Peyer's patch (tissue), 4 donors: ENCODE data around the gene COL28A1.

ENCODE experiments used
- CTCF ChIP-seq, 6 experiments: fragments of 450-650 bp in 4 of 6; fragments of 200-600 bp in 2 of 6; sonication (generic) in 1 of 6; IDR thresholded peaks; one replicate each; pipeline ENCODE4 v1.5.1; 2017 to 2019; ENCODE audit warnings: antibody characterized with exemption in 6 of 6, mild to moderate bottlenecking in 3 of 6, moderate library complexity in 1 of 6
- POLR2A ChIP-seq, 2 donors: fragments of 450-650 bp; IDR thresholded peaks; one replicate each; pipeline ENCODE4 v1.5.1; 2017; ENCODE audit warnings: antibody characterized with exemption in 2 of 2, mild to moderate bottlenecking in 2 of 2, moderate library complexity in 2 of 2

DNA sequence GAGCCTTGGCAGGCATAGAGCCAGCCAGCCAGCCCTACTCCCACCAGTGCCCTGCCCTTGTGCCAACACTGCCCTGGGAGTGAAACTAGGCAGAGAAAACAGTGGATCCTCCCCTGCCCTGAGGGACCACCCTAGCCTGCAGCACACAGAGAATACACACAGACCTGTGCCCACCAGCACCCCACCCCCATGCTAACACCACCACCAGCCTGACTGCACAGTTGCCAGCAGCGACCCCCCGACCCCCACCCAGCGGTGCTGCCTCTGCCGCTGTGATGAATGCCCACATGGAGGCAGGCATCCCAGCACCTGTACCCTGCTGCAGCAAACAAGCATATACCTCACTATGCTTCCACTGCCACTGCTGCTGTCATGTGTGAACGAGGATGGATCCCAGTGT, 21.6 kb upstream of the COL28A1 start:
- TF ChIP-seq CTCF (IDR thresholded peaks at IDR 0.05) (no peak), POLR2A (IDR thresholded peaks at IDR 0.05) (no peak)
